NCI-H1417 treated with DMSO at 0.1 percent for 48 hours (cell line): ENCODE measurements around the gene KRTAP12-1.
A peak's percentile ranks its signal among the peaks of the same experiment; 100 is the strongest.

Experiments
- DNase-seq: peaks from one replicate; lab custom pipeline; 2025; lab: John Stamatoyannopoulos, UW

KRTAP12-1 gene

DNA sequence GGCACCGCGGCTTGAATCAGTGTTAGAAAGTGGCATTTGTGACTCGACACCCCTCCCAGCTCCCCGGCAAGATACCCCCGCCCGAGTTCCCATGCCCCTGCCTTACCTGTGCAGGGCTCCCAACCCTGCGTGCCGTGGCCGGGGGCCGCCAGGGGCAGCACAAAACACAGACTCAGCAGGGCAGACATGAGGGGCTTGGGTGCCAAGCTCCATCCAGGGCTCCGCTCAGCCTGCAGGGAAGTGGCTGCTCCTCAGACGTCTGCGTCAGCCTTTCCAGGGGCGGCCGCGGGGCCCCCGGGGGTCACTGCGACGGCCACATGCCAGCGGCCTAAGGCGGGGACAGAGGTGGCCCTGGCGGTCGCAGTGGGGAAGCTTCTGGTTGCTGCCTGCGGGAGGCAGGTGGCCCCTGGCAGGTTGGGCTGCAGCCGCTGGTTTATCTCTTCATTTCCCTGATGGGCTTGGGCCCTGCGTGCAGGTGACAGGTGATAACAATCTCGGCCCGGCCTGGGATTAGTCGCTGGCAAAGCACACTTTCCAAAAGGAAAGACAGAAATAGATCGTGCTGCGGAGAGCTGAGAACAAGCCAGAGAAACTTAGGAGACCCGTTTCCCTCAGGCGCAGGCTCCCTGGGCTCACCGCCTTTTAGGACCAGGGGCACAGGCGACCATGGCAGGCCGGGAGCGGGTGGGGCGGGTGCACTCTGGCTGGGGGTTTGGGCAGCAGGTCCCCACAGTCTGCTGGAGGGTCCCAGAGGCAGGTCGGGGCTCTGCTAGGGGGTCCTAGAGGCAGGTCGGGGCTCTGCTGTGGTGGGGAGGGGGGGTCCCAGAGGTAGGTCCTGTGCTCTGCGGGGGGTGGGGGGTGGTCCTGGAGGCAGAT is 29.6 kb upstream of the KRTAP12-1 start, which contains the start of gene TSPEAR:
Gene TSPEAR, minus strand, starts transcription at position 246 of the 876 bp plus-strand sequence. Its CDS starts 58 bp downstream, at position 188.
- DNase-seq, result peak; percentile 33

DNA sequence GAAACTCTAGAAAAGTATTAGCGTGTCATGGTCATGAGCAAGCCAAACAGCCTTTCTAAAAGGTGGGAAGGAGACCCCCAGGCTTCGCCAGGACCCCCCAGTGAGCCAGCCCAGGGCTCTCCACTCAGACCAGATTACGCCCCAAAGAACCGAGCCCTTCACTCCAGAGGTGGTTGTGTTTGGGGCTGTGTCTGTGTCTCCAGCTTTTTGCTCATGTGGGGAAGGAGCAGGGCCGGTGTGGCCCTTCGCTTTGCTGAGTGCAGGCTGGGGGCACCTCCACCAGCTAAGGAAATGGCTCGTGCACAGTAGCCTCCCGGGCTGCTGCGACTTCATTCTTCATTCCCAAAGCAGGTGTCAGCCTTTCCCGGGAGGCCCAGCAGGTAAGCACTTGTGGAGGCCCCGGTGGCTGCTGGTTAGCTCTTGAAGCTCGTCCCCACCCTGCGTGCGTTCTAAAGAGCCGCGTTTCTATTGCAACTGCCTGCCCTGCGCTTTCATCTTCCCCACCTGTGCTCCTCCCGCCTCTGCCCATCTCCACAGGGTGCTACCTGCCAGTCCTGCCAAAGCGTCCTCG is 28.9 kb upstream of the KRTAP12-1 start:
- peak; percentile 90 for DNase-seq

DNA sequence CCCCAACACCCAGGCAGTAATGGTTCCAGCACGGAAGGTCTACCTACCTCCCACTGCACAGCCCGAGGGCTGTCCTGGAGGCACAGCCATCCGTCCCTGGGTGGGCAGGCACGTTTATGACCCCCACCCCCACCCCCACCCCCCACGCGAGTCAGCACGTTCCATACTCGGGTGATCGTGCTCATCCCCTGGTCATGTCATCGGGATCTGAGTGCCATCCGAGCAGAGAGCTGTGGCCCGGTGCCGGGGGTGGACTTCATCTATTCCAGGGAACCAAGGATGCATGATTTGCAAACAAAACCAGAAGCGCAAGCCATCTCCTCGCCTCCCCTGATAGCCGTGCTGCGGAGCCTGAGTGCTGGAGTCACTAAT is 28.3 kb upstream of the KRTAP12-1 start:
- DNase-seq, result no peak

GRCh38 chr21:44709426-44710293 is 27.7 kb upstream of the KRTAP12-1 start:
- peak; percentile 17 for DNase-seq

- no peak for DNase-seq
Observed at GRCh38 chr21:44708866-44709425, 27.0 kb upstream of the KRTAP12-1 start.

DNA sequence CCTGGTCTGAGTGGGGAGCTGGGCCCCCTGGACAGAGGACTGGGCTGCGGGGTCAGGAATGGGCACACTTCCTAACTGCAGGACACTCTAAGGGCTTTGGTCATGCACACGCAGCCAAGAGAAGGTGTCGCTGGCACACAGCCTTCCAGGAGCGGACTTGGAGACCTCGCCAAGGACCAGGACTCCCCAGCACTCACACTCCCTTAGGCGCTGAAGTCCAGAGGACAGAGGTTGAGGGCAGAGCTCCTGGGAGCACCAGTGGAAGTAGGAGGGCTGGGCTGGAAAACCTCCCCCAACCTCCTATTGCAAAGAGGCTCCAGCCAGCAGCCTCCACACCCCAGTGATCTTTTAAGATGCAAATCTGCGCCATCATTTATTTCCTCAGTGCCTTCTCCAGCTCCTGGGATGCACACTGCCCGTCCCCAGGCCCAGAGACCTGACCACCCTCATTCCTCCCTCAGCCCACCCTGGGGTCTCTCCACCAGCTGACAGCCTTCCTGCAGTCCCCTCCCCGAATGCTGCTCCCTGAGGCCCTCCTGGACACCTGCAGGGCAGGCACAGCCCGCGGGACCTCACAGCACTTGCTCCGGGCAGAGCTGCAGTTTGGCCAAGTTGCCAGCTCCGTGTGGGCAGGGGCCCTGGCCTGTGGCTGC is 26.4 kb upstream of the KRTAP12-1 start:
- no peak for DNase-seq

DNA sequence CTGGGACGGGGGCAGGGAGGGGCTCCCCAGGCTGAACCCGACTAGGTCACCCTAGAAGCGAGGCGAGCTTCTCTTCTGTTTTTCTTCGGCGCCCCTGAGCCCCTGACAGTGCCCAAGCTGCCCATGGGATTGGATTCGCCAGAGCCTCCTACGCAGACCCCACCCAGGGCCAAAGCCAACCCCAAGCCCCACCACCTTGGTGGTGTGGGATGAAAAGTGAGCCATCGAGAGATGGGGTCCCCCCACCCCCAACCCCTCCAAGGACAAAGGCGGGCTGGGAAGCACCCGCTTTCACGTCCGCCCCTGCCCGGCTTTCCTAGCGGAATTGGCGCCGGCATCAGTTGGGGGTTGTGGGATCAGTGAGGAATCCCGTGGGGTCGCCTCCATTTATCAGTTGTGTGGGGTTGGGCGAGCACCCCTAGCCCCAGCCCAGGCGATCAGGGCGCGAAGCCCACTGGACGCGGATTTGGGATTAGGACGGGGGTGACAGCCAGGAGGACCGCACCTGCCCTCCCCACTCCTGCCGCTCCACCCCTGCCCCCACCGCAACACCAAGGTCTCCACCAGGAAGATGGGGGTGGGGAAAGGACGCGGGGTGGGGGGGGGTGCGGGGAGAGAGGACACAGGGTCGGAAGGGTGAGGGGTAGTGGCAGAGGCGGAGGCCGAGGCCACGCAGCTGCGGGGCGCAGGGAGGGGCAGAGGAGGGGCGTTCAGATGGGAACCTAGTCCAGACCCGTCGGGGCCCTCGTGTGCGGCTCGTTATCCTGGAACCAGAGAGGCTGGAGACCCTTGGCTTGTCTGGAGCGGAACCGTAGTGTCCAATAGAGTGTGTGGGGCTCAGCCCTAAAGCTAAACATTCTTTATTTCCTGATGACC is 25.0 kb upstream of the KRTAP12-1 start:
- DNase-seq, result no peak

GRCh38 chr21:44706026-44706705 is 24.2 kb upstream of the KRTAP12-1 start:
- no peak for DNase-seq

DNA sequence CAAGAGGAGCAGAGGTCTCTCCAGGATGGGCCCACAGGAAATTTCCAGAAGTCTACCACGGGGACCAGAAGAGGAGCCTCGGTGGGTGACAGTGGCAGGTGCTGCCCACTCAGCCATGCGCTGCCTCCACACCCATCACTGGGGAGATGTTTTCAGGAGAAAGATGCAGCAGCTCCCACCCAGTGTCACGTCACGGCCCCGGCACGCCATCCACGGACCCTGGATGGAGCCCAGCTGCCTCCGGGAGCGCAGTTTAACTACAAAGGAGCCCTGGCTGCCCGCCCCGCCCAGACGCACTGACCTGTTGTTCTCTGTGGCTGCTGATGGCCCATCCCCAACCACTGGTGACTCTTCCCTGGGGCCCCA is 22.7 kb upstream of the KRTAP12-1 start:
- no peak for DNase-seq

DNA sequence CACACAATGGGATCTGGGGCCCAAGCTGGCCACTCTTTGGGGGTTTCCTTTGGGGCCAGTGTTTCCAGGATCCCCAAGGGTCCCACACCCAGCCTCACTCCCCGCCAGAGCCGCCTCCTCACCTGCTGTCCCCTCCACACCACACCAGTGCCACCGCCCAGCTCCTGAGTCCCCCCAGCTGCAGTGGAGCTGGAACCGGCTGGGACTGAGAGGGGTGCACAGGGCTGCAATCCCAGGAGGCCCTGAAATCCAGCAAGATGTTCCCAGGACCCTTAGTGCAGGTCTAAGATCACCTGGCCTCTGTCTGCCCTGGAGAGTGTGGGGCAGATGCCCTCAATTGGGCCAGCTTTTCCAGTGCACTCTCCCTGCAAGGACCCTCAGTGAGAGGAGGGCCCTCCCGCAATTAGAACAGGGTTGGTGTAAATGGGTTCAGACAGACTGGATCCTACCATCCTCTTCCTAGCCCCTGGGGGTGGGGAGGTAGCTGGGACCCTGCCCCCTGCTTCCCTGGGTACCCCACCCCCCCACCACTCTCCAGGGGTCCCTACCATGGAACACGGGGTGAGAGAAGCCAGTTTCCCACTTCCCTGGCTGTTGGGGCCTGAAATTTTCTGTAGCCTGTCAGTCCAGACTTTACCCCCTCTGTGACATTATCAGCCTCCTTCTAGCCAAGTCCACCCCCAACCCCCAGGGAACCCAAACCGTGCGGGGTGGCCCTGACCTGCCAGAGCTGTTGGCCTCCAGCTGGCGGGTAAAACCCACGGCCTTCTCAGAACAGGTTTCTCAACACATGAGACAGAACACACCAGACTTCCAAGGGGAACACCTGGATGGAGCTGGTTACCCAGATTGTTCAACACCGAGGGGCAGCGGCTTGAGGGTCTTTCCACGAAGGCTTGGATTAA is 22.0 kb upstream of the KRTAP12-1 start:
- DNase-seq, result no peak

- peak; percentile 90 for DNase-seq
Observed at GRCh38 chr21:44702973-44703730, 21.2 kb upstream of the KRTAP12-1 start.

DNA sequence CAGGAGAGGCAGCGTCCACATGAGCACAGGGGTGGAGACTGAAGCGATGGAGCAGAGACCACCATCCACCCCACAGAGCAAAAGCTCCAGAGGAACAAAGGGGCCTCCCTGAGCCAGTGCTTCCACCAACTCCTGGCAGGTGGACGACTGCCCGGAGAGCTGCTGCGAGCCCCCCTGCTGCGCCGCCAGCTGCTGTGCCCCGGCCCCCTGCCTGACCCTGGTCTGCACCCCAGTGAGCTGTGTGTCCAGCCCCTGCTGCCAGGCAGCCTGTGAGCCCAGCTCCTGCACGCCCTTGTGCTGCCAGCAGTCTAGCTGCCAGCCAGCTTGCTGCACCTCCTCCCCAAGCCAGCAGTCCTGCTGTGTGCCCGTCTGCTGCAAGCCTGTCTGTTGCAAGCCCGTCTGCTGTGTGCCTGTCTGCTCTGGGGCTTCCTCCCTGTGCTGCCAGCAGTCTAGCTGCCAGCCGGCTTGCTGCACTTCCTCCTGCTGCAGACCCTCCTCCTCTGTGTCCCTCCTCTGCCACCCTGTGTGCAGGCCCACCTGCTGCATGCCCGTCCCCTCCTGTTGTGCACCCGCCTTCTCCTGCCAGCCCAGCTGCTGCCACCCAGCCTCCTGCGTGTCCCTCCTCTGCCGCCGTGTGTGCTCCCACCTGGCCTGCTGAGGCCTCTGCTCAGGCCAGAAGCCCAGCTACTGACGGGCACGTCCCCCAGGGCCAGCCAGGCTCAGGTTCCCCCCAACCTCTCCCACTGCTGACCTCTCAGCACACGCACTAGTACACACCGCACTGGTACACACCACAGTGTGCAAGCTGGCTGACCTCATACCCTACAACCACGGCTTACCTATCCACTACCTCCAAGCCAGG is 20.4 kb upstream of the KRTAP12-1 start:
- no peak for DNase-seq

DNA sequence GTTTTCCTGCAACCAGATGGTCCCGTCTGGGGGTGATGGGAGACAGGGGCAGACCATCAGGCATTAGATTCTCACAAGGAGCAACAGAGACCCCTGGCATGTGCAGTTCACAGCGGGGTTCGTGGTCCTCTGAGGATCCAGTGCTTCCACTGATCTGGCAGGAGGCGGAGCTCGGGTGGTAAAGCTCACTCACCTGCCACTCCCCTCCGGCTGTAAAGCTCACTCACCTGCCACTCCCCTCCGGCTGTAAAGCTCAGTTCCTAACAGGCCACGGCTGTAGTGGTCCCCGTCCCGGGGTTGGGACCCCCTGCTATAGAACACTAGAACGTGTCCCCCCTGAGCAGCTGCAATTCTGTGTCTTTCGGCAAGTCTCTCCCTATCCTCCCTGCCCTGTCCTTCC is 19.6 kb upstream of the KRTAP12-1 start:
- DNase-seq, result no peak

GRCh38 chr21:44701023-44701400 is 19.0 kb upstream of the KRTAP12-1 start:
- no peak for DNase-seq

DNA sequence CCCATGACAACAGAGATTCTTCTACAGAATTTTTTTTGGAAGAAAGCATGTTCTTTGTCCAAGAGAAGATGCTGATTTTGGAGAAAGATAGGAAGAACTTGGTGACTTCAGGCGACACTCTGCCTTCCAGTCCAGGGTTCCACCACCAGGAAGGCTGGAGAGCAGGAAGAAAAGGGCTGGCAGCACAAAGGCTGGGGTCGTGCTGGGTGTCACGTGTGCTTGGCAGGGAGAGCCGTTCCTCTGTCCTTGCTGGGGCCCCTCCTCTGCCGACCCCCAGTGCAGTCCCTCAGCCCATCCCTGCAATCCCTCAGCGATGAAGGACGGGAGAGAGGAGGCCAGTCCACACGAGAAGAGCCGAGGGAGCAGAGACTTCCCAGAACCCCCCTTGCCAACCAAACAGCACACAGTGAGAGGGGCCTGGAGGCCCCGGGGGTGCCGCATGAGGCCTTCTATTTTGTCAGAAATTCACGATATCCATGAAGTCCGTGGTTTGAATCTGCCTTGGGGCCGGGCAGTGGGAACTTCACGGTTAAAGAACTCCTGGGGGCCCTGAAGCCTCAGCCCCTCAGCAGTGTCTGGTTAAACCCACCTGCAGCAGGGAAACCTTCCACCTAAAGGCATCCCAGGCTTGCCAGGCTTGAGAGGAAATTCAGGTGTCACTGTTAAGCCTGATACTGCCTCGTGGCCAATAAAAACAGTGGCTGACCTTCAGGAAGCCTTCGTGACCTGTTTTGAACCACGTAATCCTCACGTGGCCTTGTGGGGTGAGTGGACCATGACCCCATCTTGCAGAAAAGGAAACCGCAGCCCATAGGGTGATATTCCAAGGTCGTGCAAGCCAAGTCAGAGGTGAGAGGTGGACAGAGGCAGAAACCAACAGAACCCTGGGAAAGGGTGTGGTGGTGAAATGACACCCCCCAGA is 18.4 kb upstream of the KRTAP12-1 start:
- DNase-seq, result no peak

DNA sequence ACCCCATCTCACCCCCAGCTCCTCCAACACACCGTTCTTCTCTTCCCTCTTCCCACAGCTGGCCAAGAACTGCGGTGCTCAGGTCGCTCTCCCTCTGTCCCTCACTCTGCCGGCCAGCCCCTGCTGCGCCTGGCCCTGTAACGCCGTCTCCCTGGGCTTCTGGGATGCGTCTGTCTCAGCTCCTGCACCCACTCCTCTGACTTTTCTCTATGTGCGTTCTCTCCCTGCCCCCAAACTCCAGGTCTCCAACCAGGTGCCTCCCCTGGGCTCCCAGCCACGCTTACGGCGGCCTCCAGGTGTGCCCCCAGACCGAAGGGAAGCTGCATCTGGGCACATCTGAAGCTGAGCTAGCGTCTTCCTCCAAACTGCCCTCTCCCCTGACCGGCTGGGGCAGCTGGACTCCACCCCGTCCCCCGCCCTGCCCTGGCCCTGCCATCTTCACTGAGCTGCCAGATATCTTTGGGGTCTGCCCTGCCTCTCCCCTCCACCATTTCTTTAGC is 17.6 kb upstream of the KRTAP12-1 start:
- DNase-seq, result no peak
